Brain microvascular endothelial cell (primary cell): Measurements from ENCODE around the gene PDHX.
"Not testable (repeated sequence)": the region's sequence is repeated elsewhere in the genome, so short reads cannot be mapped to it uniquely, and the experiment has no call there.

Source experiments
- DNase-seq: peaks from one replicate; pipeline ENCODE4 v3.0.0-alpha.2; 2020
- H3K27ac ChIP-seq: fragments of 250-450 bp; sonication (Bioruptor Pico); 2 replicates; pipeline ENCODE4 v1.5.1; 2020; ENCODE audit warnings: mild to moderate bottlenecking, moderate library complexity
- H3K27me3 ChIP-seq: fragments of 250-450 bp; sonication (Bioruptor Pico); replicated peaks from 2 replicates; pipeline ENCODE4 v1.5.1; 2020; ENCODE audit warnings: mild to moderate bottlenecking
- H3K36me3 ChIP-seq: fragments of 250-450 bp; sonication (Bioruptor Pico); replicated peaks from 2 replicates; pipeline ENCODE4 v1.5.1; 2020; ENCODE audit warnings: mild to moderate bottlenecking
- H3K4me3 ChIP-seq: 2 replicates; pipeline ENCODE4 v1.5.1; 2011; ENCODE audit warnings: low read depth, mild to moderate bottlenecking, control low read depth, low read length, moderate library complexity
- in situ Hi-C: cut with HindIII; loops from 2 replicates; pipeline ENCODE4 v1.10.0; 2017; ENCODE audit warnings: low sequenced_read_pairs, low pct_ligation_motif_present
- TF ChIP-seq, protein P1 (sequence below): IDR thresholded peaks from 2 replicates; pipeline ENCODE4 v1.5.1; 2011; ENCODE audit warnings: low read depth, mild to moderate bottlenecking, moderate library complexity, low read length, control low read depth, inconsistent platforms; ENCODE audit errors: missing control alignments

The PDHX gene

GRCh38 chr11:34911676-34912075 lies 4.7 kb upstream of the PDHX start:
- in situ Hi-C loops = no loop called here

GRCh38 chr11:34913556-34913955 lies 2.9 kb upstream of the PDHX start:
- H3K36me3 ChIP-seq, in situ Hi-C loops, H3K27ac ChIP-seq, H3K27me3 ChIP-seq, DNase-seq, H3K4me3 ChIP-seq: not testable (repeated sequence)

More at GRCh38 chr11:34911676-34912075, 4.7 kb upstream of the PDHX start:
- no peak overlapping the region for H3K27ac ChIP-seq
- no peaks in the 10 kb centered on the region for H3K36me3 ChIP-seq
- H3K4me3 ChIP-seq = no peak overlapping the region
- DNase-seq = no peak
- H3K27me3 ChIP-seq = no peaks in the 10 kb centered on the region
- TF ChIP-seq, protein P1, sequence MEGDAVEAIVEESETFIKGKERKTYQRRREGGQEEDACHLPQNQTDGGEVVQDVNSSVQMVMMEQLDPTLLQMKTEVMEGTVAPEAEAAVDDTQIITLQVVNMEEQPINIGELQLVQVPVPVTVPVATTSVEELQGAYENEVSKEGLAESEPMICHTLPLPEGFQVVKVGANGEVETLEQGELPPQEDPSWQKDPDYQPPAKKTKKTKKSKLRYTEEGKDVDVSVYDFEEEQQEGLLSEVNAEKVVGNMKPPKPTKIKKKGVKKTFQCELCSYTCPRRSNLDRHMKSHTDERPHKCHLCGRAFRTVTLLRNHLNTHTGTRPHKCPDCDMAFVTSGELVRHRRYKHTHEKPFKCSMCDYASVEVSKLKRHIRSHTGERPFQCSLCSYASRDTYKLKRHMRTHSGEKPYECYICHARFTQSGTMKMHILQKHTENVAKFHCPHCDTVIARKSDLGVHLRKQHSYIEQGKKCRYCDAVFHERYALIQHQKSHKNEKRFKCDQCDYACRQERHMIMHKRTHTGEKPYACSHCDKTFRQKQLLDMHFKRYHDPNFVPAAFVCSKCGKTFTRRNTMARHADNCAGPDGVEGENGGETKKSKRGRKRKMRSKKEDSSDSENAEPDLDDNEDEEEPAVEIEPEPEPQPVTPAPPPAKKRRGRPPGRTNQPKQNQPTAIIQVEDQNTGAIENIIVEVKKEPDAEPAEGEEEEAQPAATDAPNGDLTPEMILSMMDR = no peak

GRCh38 chr11:34915136-34916014 lies 1.0 kb upstream of the PDHX start:
- in situ Hi-C loops = no loop called here
- DNase-seq = peak; percentile 17
- Histone ChIP-seq H3K4me3 (peak overlapping the region; percentile 97), H3K36me3 (no peaks in the 10 kb centered on the region), H3K27ac (peak overlapping the region; percentile 87), H3K27me3 (no peaks in the 10 kb centered on the region)
- TF ChIP-seq, protein P1 = no peak

DNA sequence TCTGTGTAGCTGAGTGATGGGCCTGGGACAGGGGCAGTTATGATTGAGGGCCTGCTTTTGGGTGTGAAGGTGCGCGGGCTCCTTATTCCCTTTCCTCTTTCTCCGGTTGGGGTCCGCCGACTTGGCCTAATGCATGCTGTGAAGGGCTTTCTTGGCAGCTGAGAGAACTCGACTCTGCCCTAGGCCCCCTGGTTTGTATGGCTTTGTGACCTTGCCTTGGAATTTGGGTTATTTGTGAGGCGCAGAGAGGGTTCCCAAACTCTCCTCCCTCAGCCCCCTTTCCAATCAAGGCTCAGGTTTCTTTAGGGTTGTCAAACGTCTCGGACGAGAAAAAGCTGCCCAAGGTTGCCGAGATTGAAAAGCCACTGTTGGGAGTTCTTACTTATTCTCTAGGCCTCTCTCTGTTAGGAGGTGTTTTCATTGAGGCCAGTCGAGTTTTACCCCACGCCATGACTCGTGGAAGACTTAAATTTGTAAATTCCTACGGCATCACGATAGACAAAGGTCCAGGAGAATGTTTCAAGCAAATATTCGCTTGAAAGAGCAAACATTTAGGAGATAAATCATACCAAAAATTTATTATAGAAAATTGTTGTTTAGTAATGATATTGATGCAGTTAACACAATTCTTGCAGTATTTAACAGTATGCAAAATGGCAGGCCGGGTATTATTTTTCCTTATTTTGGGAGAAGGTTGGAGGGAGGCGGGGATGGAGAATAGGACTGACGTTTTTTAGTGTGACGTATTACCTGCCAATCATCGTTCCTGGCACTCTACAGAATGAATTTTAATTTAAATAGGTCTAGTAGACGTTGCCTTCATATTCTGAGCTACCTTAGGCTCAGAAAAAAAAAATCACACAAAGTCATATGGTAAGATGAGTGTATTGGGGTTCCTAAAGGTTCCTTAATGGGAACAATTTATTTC lies 689 bp downstream of the PDHX start:
- DNase-seq = peak; percentile 35
- in situ Hi-C loops = no loop called here
- Histone ChIP-seq H3K27me3 (no peaks in the 10 kb centered on the region), H3K36me3 (no peaks in the 10 kb centered on the region), H3K4me3 (peak overlapping the region; percentile 97), H3K27ac (peak overlapping the region; percentile 79)
- TF ChIP-seq, protein P1 = no peak

GRCh38 chr11:34921156-34921555 lies 4.7 kb downstream of the PDHX start:
- H3K27ac ChIP-seq = no peak overlapping the region
- in situ Hi-C loops = no loop called here
- no peak for DNase-seq
- no peaks in the 10 kb centered on the region for H3K36me3 ChIP-seq
- TF ChIP-seq, protein P1 = no peak
- H3K27me3 ChIP-seq = no peaks in the 10 kb centered on the region
- no peak overlapping the region for H3K4me3 ChIP-seq

GRCh38 chr11:34924714-34925113 lies 8.3 kb downstream of the PDHX start:
- TF ChIP-seq, protein P1 = no peak
- in situ Hi-C loops = loop anchor here (25.0 kb wide), 1 partner anchor 463 kb away; no protein-coding TSS in a partner anchor
- Histone ChIP-seq H3K4me3 (no peak overlapping the region), H3K27me3 (no peaks in the 10 kb centered on the region), H3K27ac (no peak overlapping the region), H3K36me3 (no peaks in the 10 kb centered on the region)
- no peak for DNase-seq
